Mesenteric fat pad (tissue), 1 donor: ENCODE data around the gene EGF. TPM values are rescaled to one million over a fixed set of nuclear protein-coding genes. Genes with fewer than 3 reads are reported as not detected.
"Not testable (repeated sequence)": the region's sequence is repeated elsewhere in the genome, so short reads cannot be mapped to it uniquely, and the experiment has no call there.

Experiments
- DNase-seq: peaks from one replicate; pipeline ENCODE4 v3.0.0-alpha.2; 2020; ENCODE audit warnings: low spot score
- total RNA-seq: library from RNA; stranded (reverse); fragmentation: NEBNext Ultra II Directional; extraction: Animal tissue kit (Norgen Biotek cat#: 25700); gene quantifications from one replicate; pipeline ENCODE4 v1.2.1, GENCODE V29; 2021
- donor health status: DM: yes; HTN: yes; CAD: no.

EGF gene
- total RNA-seq, 1 donor from 2014 or later, result not detected

GRCh38 chr4:110025718-110026117, 113.0 kb downstream of the EGF start:
- DNase-seq, result no peak

GRCh38 chr4:110032603-110033002, 119.9 kb downstream of the EGF start:
- DNase-seq, result no peak

DNA sequence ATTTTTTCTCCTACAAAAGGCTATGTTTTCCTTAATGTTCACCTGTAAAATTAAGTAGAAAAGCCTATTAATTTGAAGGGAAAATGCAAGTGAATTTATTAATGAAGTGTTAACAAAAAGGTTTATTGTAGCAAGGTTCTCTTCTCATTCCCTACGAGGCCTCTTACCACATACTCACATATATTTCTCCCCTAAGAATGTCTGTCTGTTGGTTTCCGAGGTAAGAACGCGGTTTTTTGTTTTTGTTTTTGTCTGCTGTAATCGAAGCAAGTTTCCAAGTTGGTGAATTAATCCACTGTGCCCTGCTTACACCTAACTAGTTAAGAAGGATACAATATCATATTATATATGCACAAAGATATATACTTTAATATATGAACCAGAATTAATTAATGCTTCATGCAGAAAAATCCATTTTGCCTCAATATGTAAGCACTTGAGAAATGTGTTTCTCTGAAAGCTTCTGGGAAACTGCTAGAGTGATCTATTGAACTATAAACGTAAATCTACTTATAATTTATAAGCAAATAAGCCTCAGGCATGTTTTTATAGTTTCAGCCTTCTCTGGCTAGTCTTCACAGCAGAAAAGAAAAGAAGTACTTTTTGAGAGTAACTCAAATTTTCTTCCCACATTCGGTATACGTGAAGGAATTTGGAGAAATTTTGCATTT, 120.8 kb downstream of the EGF start:
- no peak for DNase-seq

DNA sequence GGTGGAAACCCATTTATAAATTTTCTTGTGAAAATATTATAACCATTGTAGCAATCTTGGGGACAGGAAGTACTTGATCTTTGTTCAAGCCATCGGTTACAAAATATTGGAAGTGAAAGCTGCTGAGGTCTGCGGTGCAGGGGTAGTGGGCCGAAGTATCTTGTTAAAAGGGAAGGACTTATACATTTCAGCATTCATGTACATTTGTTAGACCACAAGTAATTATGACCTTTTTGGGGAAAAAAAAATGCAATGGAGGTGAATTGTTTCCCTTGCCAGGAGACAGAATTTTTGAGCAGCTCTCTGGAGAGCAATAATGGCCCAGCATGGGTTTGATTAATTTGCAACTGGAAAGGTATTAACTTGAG, 121.3 kb downstream of the EGF start:
- no peak for DNase-seq

GRCh38 chr4:110039164-110039563, 126.5 kb downstream of the EGF start:
- not testable (repeated sequence) for DNase-seq

DNA sequence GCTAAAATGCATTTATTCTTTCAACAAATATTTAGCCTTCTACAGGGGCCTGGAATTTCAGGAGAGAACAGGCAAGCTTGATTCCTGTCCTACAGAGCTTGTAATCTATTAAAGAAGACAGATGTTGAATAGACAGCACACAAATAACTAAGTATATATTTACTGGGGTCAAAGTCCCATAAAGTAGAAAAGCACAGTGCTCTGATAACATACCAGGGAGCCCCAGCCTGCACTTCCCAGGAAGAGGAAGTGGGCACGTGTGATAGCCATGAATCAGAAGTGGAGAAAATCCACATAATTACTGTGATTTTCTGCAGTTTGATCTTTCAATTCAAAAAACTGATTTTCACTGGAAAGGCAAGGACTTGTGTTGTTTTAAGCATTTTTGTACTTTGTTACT, 129.1 kb downstream of the EGF start:
- DNase-seq, result no peak

DNA sequence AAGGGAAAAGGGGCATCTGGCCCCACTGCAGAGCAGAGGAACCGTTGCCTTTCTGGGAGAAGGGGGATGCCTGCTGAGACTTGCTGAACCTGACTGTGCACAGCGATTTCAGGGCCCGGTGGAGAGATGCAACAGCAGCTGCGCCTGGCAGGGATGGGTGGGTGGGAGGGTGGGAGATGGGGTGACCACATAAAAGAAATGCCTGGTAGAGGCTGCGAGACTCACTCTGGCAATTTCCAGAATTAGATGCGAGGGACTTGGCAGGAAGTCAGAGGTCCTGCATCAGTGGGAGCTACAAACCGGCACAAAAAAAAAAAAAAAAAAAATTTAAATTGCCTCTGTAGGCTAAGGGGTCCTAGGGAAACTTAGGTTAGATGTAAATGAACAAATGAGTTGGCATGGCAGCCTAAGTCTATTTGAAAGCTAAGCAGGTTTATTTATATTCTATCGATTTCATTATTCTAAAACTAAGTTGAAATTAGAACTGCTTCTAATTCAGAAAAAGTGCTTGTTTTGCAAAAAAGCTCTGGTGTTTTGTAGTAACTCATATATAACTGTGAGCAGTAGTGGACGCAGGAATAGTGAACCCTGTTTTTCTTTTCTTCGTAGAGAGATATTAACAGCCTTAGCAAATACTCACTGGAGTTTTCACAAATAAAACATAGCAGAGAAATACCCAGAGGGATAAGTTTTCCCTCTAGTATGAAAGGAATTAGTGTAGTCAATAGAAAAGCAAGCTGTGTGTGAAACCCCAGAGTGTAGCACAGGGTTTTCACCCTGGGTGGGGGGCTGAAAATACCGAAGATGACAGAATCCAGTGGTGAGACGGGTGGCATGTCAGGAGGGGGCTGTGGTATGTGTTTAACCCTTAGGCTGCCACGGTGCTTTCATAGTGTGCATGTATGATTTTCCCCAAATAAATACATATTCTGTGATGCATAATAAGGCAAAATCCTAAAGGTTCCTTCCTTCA, 130.1 kb downstream of the EGF start:
- DNase-seq, result no peak

- no peak for DNase-seq
Observed at GRCh38 chr4:110046588-110047049, 133.9 kb downstream of the EGF start.

- no peak for DNase-seq
Observed at GRCh38 chr4:110049951-110050925, 137.6 kb downstream of the EGF start.

- DNase-seq, result no peak
Observed at GRCh38 chr4:110055158-110055768, 142.6 kb downstream of the EGF start.

DNA sequence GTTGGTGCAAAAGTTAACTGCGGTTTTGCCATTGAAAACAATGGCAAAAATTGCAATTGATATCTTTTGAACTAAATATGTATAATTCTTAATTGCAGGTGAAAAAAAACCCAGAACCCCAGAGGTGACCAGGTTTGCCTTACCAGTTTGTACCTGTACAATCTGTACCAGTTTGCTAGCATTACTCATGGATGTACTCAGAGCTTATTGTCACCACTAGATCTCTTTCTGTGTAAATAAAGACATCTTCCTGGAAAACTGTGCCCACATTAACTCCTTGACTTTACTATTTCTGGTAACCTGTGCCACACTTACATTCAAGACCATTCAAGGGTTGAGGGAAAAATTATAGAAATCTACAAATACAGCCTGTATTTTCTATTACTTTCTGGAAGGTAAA, 146.0 kb downstream of the EGF start:
- DNase-seq, result no peak

- no peak for DNase-seq
Observed at GRCh38 chr4:110059556-110060191, 147.0 kb downstream of the EGF start.

DNA sequence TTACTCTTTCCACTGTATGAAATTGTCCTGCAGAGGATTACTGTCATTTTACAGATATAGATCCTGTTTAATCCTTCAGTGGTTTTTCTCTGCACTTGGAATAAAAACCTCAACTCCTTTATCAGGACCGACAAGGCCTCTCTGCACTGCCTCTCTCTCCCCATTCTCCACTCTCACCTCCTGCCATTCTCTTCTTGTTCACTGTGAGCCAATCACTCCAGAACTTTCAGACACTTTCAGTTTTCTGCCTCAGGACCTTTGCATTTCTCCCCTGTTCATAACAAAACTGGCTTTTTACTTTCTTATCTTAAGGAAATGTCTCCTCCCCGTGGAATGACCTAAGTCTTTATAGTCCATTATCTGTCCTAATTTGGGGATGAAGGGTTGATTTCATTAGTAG, 148.4 kb downstream of the EGF start:
- DNase-seq, result no peak

Other genes starting within 250 kb of the EGF start
- gene CASP6, start 209.4 kb upstream of the EGF start, total RNA-seq, result 11.4 TPM
- gene PLA2G12A, start 182.8 kb upstream of the EGF start, total RNA-seq, result 31.9 TPM
- gene CFI, start 110.9 kb upstream of the EGF start, total RNA-seq, result 21.9 TPM
- 15.7 TPM for gene GAR1, start 97.1 kb upstream of the EGF start, total RNA-seq
- gene RRH, start 84.9 kb upstream of the EGF start, total RNA-seq, result not detected
- gene LRIT3, start 64.8 kb upstream of the EGF start, total RNA-seq, result 0.16 TPM